IPS DF 6.9 (cell line): ENCODE data around the gene TIMM21.

Experiments
- DNase-seq: peaks from one replicate; pipeline ENCODE4 v3.0.0-alpha.2; 2013; ENCODE audit warnings: low read depth, low spot score
- H3K27ac ChIP-seq: one replicate; pipeline ENCODE4 v1.5.1; 2013; ENCODE audit warnings: low read length, control low read depth
- H3K27me3 ChIP-seq: 2 replicates; pipeline ENCODE4 v1.6.1; 2013; ENCODE audit warnings: mild to moderate bottlenecking, low read length; ENCODE audit not compliant: control insufficient read depth, insufficient read depth
- H3K36me3 ChIP-seq: 2 replicates; pipeline ENCODE4 v1.6.1; 2013; ENCODE audit warnings: low read length; ENCODE audit not compliant: control insufficient read depth, insufficient read depth
- H3K4me1 ChIP-seq: 2 replicates; pipeline ENCODE4 v1.6.1; 2013; ENCODE audit warnings: low read length; ENCODE audit not compliant: control insufficient read depth, insufficient read depth
- H3K4me3 ChIP-seq: 2 replicates; pipeline ENCODE4 v1.5.1; 2013; ENCODE audit warnings: mild to moderate bottlenecking, low read length
- H3K9me3 ChIP-seq: 2 replicates; pipeline ENCODE4 v1.6.1; 2013; ENCODE audit warnings: low read length, inconsistent platforms; ENCODE audit not compliant: control insufficient read depth, insufficient read depth
- WGBS: extraction: QIAGEN DNeasy Blood & Tissue Kit; methylation state at CpG from one replicate; pipeline ENCODE4 v1.1.7; 2013; ENCODE audit warnings: mixed read lengths, missing lambda C conversion rate; ENCODE audit not compliant: insufficient read length, insufficient coverage; 5-methylcytosine and 5-hydroxymethylcytosine counted together

Gene TIMM21

DNA sequence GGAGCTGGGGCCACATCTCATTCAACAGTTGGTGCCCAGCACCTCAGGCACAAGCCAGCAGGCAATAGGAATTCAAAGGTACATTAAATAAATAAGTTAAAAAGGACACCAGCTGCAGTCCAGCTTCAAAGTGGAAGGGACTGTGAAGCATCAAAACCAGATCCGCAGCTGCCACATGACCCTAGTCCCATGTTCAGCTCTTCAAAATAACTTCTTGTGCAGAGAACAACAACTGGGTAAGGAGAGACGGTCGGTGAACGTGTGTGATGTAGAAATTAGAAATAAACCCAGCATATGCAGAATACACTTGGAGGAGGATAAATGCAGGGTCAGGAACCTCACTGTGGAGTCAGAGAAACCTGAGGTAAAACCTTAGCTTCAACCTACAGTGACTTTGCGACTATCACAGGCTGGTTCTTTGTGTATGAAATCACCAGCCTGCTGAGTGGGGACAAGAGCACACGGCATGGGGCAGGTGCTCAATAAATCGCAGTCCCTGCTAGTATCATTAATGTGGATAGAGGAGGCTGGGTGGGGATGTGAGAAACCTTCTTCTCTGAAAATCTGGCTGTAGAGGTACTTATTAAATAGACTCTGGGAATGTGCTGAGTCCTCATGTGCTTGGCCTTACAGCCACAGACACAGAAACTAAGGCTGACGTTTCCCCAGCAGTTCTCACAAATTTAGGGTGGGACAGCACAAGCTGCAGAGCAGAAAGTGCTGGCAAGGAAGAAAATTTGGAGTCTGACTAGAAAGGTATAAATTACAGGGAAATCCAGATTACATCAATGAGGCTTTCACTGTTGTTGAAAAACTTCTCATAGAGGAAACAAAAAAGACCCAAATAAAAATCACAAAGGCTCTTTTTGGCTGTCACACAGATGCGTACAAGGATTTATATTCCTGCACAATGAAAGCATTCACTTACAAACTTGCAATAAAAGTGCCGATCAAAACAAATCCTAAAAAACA, 21.4 kb upstream of the TIMM21 start:
- no peak overlapping the region for H3K4me3 ChIP-seq
- DNase-seq, result no peak
- H3K36me3 ChIP-seq, result no peaks in the 10 kb centered on the region
- H3K27me3 ChIP-seq, result no peaks in the 10 kb centered on the region
- H3K9me3 ChIP-seq, result no peaks in the 10 kb centered on the region
- no peak overlapping the region for H3K27ac ChIP-seq
- H3K4me1 ChIP-seq, result peaks cover 2% of the 10 kb centered on the region; the same call in 1 of the 2 replicates
- no CpG with 5 or more reads among the region's 10 CpGs for WGBS

DNA sequence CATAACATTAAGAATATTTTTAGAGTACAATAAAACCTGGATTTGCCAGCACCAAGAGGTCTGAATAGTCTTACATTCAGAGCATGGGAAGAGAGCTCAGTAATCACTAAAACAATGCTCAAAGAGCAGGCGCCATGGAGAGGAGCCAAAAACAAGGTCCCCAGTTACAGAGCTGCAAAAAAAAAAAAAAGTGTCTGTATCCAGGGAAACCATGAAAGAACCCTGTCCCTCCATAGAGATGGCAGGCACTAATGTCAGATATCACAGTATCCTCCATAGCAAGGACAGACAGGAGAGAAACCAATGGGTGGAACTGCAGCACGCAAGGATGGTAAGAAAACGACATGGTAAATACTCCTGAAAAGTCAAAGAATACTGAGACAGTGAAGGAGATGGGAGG, 20.2 kb upstream of the TIMM21 start:
- peaks cover 2% of the 10 kb centered on the region; the same call in 1 of the 2 replicates for H3K4me1 ChIP-seq
- H3K36me3 ChIP-seq, result no peaks in the 10 kb centered on the region
- no peak overlapping the region for H3K4me3 ChIP-seq
- WGBS, result no CpG with 5 or more reads among the region's 3 CpGs
- no peaks in the 10 kb centered on the region for H3K9me3 ChIP-seq
- no peak overlapping the region for H3K27ac ChIP-seq
- no peaks in the 10 kb centered on the region for H3K27me3 ChIP-seq
- no peak for DNase-seq

DNA sequence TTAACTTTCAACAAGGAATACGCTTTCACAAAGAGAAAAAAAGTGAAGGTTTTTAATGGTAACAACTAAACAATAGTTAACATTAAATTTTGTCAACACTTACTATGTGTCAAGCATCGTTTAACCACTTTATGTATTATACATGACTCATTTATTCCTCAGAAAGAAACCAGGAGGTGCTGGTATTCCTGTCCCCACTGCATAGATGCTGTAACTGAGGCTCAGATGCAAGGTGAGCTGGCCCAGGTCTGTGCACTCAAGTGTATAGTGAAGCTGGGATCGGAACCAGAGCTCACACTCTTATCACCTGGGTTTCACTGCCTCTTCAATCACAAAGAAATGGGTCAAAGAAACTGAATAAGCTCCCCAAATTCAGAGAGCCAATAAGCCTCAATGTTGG, 17.2 kb upstream of the TIMM21 start:
- no peak for DNase-seq
- Histone ChIP-seq H3K27ac (no peak overlapping the region), H3K27me3 (no peaks in the 10 kb centered on the region), H3K36me3 (no peaks in the 10 kb centered on the region), H3K9me3 (no peaks in the 10 kb centered on the region), H3K4me1 (peaks cover 2% of the 10 kb centered on the region; the same call in 1 of the 2 replicates), H3K4me3 (no peak overlapping the region)
- no CpG with 5 or more reads among the region's 3 CpGs for WGBS

DNA sequence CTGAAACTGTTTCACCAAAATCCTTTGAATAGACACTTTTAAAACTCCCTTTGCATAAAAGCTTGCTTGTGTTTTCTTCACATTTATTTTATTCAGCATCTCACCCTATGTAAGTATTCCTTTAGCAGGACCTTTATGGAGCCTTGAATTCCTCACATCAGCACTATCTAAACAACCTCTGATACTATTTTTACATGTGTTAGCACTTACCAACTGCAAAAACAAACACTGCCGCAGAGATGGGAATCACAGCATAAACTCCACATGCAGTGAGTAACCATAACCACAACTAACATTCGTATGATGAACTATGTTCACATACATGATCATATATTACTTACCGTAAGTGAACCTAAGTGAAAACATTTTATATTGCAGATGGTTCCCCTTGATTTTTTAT, 16.1 kb upstream of the TIMM21 start:
- Histone ChIP-seq H3K4me1 (no peaks in the 10 kb centered on the region; the same call in 1 of the 2 replicates), H3K27me3 (no peaks in the 10 kb centered on the region), H3K9me3 (no peaks in the 10 kb centered on the region), H3K36me3 (no peaks in the 10 kb centered on the region), H3K4me3 (no peak overlapping the region), H3K27ac (no peak overlapping the region)
- WGBS, result no CpG with 5 or more reads among the region's 3 CpGs
- no peak for DNase-seq

DNA sequence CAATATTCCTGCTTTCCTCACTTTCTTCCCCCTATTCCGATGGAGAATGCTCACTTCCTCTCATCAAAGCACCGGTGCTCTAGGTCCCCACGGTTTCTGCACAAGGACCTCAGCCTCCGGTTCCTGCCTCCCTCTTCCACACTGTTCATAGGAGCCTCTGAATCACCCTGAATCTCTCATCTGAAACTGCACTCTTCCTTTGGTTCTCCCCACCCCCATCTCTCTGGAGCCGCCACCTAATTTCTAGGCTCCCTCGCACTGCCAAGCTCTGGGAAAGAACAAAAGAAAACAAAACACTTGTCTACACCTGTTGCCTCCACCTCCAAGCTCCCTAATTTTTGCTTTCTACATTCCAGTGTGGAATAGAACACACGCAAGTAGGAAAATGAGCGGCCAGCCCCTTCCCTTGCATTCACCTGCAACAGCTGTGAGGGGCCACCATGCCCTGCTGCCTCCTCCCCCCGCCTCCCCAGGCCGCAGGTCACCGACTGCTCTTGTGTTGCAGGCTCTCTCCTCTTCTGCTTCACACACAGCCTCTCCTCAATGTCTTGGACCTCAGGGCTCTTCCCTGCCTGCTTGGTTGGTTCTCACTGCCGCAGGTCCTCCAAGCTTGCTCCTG, 10.3 kb upstream of the TIMM21 start:
- Histone ChIP-seq H3K36me3 (no peaks in the 10 kb centered on the region; the same call in 1 of the 2 replicates), H3K9me3 (no peaks in the 10 kb centered on the region)
- WGBS, result no CpG with 5 or more reads among the region's 12 CpGs

DNA sequence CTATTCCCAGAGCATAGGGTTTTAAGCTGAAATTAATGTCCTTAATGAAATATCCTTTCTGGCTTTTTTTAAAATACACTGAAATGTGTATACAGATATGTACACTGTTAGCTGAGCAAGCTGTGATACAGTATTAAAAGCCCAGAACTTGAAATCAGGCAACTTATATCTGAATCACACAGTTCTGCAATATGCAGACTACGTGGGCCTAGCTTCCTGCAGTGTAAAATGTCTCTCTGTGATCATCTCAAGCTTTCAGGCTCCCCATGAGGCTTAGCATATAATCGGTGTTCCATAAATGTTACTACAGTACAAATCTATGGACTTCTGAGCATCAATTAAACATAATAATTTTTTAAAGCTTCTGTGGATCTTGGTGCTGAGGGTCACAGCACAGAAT, 8.9 kb upstream of the TIMM21 start:
- WGBS, result no CpG with 5 or more reads among the region's 2 CpGs
- H3K4me1 ChIP-seq, result no peaks in the 10 kb centered on the region
- H3K27ac ChIP-seq, result no peak overlapping the region
- H3K27me3 ChIP-seq, result no peaks in the 10 kb centered on the region
- no peaks in the 10 kb centered on the region for H3K9me3 ChIP-seq
- no peaks in the 10 kb centered on the region; the same call in 1 of the 2 replicates for H3K36me3 ChIP-seq
- no peak for DNase-seq
- no peak overlapping the region for H3K4me3 ChIP-seq

More for the DNA sequence above, 10.3 kb upstream of the TIMM21 start:
- Histone ChIP-seq H3K4me1 (no peaks in the 10 kb centered on the region), H3K27ac (no peak overlapping the region), H3K27me3 (no peaks in the 10 kb centered on the region), H3K4me3 (no peak overlapping the region)
- no peak for DNase-seq

DNA sequence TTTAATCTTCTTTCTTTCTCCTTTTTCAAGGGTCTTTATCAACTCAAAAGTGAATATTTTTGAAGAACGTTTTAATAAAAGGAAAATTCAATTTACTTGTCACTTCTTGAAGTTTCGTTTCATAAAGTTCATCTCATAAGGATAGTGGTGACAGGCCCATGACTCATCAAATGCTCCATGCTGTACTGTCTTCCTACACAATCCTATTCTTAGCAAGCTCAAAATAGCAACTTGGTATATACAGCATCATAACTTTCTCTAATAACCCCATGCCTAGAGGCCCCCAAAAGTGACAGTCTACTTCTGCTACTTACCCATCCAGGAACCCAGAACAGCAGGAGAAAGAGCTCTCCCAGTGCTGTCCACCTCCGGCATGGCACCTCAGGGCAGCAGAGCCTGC, 8.4 kb upstream of the TIMM21 start:
- Histone ChIP-seq H3K4me1 (no peaks in the 10 kb centered on the region), H3K27ac (no peak overlapping the region), H3K9me3 (no peaks in the 10 kb centered on the region), H3K36me3 (no peaks in the 10 kb centered on the region; the same call in 1 of the 2 replicates), H3K4me3 (no peak overlapping the region), H3K27me3 (no peaks in the 10 kb centered on the region)
- DNase-seq, result no peak
- no CpG with 5 or more reads among the region's 3 CpGs for WGBS

DNA sequence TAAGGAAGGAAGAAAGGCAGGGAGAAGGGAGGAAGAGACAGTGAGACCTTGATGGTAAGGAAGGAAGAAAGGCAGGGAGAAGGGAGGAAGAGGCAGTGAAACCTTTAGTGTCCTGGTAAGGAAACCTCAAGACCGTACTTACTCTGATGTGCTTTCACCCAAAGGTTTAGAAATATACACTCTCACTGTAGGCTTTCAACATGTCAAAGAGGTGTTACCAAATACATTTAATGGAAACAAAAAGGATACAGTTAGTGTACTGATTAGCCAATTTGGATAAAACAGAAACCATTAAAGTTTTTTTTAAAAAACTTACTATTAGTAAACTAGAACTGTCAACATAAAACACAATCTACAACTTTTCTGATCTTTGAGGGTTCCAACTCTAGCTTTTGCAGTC, 7.7 kb upstream of the TIMM21 start:
- H3K4me3 ChIP-seq, result no peak overlapping the region
- no CpG with 5 or more reads among the region's 1 CpG for WGBS
- no peak for DNase-seq
- H3K9me3 ChIP-seq, result no peaks in the 10 kb centered on the region
- H3K27me3 ChIP-seq, result no peaks in the 10 kb centered on the region
- H3K4me1 ChIP-seq, result no peaks in the 10 kb centered on the region
- no peak overlapping the region for H3K27ac ChIP-seq
- H3K36me3 ChIP-seq, result no peaks in the 10 kb centered on the region; the same call in 1 of the 2 replicates

DNA sequence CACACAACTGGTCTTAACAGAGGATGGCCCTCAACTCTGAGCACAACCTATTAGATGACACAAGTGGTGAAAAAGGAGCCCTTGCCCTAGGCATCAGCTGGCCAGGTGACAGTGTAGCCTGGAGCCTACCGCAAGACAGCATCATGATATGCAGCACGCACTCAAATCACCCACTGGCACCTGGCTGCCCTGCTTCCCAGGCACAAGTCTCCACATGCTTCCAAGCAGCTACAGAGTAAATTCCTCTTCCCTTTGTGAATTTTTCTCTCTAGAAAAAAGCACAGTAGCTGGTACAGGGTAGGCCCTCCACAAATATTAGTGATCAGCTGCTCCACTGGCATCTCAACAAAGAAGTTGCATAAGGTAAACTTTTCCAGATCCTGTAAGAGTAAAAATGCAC, 6.7 kb upstream of the TIMM21 start:
- Histone ChIP-seq H3K27ac (no peak overlapping the region), H3K4me1 (no peaks in the 10 kb centered on the region), H3K4me3 (no peak overlapping the region), H3K27me3 (no peaks in the 10 kb centered on the region), H3K9me3 (no peaks in the 10 kb centered on the region), H3K36me3 (no peaks in the 10 kb centered on the region; the same call in 1 of the 2 replicates)
- no peak for DNase-seq
- no CpG with 5 or more reads among the region's 2 CpGs for WGBS

DNA sequence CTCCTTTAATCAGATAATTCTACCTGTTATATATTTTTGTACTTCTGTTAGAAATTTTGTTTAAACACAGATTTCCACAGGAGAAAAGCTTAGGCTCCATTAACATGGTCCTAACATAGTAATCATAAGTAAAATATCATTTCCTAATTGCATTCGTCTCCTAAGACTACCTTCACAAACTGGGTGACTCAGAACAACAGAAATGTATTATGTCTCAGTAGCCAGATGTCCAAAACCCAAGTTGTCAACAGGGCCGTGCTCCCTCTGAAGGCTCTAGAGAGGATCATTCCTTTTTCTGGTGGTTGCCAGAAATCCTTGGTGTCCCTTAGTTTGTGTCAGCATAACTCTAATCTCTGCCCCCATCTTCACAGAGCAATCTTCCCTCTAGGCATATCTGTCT, 6.1 kb upstream of the TIMM21 start:
- Histone ChIP-seq H3K4me1 (no peaks in the 10 kb centered on the region), H3K9me3 (no peaks in the 10 kb centered on the region), H3K4me3 (no peak overlapping the region), H3K27me3 (no peaks in the 10 kb centered on the region), H3K27ac (no peak overlapping the region), H3K36me3 (no peaks in the 10 kb centered on the region; the same call in 1 of the 2 replicates)
- DNase-seq, result no peak
- no CpG with 5 or more reads among the region's 2 CpGs for WGBS
